GM13976 (cell line): Measurements from ENCODE around the gene CCDC187.

Source experiments
- DNase-seq: peaks from one replicate; pipeline ENCODE4 v3.0.0; 2012; ENCODE audit warnings: low spot score
- CTCF ChIP-seq: IDR thresholded peaks from 2 replicates; pipeline ENCODE4 v1.5.1; 2012; ENCODE audit warnings: borderline replicate concordance, mild to moderate bottlenecking; ENCODE audit not compliant: insufficient read depth; ENCODE audit errors: extremely low read depth, missing control alignments, control extremely low read depth
- in situ Hi-C: fragments of 300-500 bp; cut with MboI; formaldehyde crosslinking; loops from one replicate; pipeline ENCODE4 v1.12.0; 2022; ENCODE audit warnings: low sequenced_read_pairs, mixed read lengths, inconsistent platforms; ENCODE audit not compliant: unreplicated experiment

Gene CCDC187

DNA sequence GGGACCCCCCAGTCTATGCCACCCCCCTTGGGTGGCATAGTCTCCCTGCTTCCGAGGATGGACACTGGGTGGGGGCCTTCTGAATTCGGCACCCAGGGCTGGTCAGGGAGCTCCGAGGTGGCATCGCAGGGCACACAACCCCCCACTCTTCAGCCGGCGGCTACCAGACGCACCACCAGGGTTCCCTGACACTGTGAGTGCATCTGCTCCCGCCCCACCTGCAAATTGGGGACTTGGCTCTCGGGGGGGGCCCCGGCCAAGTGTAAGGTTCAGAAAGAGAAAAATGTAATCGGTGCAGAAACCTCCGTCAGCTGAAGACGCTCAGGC, 45.6 kb downstream of the CCDC187 start:
- in situ Hi-C loops, result no loop called here
- TF ChIP-seq CTCF, result no peak
- DNase-seq, result no peak

- no peak for DNase-seq
- no peak for TF ChIP-seq CTCF
- in situ Hi-C loops, result no loop called here
Measured at GRCh38 chr9:136257381-136258298, 46.3 kb downstream of the CCDC187 start.

- no peak for TF ChIP-seq CTCF
- no peak for DNase-seq
- in situ Hi-C loops, result no loop called here
Measured at GRCh38 chr9:136255896-136256890, 47.7 kb downstream of the CCDC187 start.

DNA sequence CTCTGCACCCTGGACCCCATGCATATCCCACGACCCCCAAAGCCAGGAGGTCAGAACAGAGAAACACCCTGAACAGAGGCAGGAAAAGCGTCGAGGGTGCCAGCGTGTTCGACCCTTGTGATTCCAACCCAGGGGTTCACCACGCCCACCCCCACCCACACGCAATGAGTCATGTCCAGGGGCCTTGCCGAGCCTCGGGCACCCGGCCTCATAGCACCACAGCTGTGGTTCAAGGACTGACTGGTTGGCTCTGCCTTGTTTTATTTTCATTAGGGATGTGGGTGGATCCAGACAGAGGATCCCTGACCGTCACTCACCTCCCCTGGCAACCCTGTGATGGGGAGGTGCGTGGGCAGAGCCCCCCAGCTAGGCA, 48.7 kb downstream of the CCDC187 start:
- TF ChIP-seq CTCF, result no peak
- DNase-seq, result no peak
- in situ Hi-C loops, result no loop called here

DNA sequence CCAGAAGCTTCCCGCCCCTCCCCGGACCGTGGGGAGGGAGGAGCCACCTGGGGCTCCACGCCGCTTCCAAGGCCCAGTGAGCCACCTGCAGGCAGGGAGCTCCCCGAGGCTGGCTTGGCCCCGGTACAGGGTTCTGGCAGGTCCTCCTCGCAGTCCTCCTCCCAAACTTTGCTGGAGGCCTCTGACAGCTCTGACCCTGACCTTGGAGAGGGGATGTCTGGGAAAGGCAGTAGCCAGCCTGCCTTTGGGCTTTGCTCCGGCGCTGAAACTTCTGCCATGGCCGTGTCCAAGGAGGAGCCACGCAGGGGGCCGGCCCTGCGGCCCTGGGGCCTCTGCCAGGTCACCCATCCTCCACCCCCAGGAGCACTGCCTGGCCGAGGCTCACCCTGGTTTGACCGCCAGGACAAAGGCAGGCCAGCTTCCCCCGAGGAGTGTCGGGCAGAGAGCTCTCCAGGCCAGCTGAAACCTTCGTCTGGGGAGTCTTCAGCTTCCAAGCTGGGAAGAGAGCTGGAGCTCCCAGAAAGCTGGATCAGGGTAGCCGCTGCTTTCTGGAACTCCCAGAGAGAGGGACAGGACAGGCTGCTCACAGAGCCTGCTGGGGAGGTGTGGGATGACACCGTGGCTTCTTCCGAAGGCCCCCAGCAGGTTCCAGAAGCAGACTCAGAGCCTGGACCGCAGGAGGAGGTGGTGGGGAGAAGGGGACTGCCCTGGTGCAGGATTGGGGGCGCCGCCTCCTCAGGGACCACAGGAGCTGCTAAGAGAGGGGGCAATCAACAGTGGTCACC, 49.3 kb downstream of the CCDC187 start:
- in situ Hi-C loops, result no loop called here
- DNase-seq, result no peak

More for the DNA sequence above, 49.3 kb downstream of the CCDC187 start:
- no peak for TF ChIP-seq CTCF
